NCI-H2196 (cell line): ENCODE data around the gene THAP12.

ENCODE experiments used
- DNase-seq: peaks from one replicate; lab custom pipeline; 2025; ENCODE audit not compliant: unreplicated experiment; lab: John Stamatoyannopoulos, UW

THAP12 gene

GRCh38 chr11:76307978-76308747, 72.8 kb downstream of the THAP12 start:
- DNase-seq, result no peak

DNA sequence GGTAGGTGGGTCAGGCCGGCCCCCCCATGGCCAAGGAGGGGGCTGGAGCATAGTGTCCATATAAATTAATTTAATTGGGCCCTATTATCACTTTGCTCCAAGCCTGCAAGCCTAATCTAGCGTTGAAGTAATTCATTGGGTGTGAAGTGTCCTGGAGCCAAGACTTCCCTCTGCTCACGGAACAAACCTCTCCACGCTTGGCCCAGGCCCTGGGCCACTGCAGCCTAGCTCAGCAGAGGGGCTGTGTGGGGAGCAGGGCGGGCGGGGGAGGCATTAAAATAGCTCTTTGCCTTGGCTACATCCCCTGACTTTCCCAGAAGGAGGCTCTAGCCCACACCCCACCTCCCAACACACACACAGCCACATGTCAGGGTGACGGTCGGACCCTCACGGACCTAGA, 73.5 kb downstream of the THAP12 start:
- DNase-seq, result no peak

DNA sequence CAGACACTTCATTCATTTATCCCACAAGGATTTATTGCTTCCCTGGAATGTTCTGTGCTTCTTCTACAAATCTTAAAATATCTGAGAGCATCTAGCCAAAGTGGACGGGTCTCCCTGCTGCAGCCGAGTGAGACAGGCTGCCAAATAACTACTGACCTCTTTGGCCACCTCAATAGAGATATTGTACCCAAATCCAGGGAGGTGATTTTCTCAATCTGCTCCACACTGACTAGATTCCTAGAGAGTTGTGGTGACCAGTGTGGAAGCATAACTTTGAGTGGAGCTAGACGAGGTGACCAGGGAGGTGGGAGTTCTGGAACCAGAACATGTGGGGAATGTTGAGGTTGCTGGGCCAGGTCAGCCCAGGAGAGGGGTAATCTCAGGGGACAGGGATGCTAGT, 77.5 kb downstream of the THAP12 start:
- DNase-seq, result no peak

GRCh38 chr11:76302996-76303395, 77.9 kb downstream of the THAP12 start:
- DNase-seq, result no peak
